CD4-positive, alpha-beta T cell treated with Interleukin-12 subunit alpha and Interleukin-12 subunit beta, for 1 hour (primary cell): ENCODE results near the gene ARAP2.
"Not testable (repeated sequence)": the region's sequence is repeated elsewhere in the genome, so short reads cannot be mapped to it uniquely, and the experiment has no call there.

Source experiments
- DNase-seq: peaks from one replicate; pipeline ENCODE4 v3.0.0-alpha.2; 2020

Gene ARAP2

DNA sequence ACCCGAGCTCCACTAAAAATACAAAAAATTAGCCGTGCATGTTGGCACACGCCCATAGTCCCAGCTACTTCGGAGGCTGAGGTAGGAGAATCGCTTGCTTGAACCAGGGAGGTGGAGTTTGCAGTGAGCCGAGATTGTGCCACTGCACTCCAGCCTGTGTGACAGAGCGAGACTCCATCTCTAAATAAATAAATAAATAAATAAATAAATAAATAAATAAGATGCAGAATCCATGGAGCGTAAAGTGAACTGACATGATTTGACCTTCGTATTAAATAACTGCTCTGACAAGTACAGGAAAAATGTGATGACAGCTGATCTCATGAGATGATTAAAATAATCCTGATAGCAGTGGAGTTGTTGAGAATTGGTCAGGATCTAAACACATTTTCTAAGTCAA lies 62.0 kb downstream of the ARAP2 start:
- DNase-seq: not testable (repeated sequence)

DNA sequence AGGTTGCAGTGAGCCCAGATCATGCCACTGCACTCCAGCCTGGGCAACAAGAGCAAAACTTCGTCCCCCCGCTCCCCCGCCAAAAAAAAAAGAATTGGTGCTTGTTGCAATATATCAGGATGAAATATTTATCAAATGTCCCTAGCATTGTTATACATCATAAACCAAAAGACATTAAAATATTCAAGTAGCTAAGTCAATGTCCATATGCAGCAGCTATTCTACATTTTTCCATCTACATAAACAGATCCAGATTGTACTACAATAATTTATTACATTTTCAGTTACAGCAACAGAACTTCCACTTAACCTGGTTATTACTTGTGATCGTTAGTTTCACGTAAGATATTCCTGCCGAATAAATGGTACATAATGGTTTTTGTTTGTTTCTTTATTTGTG lies 64.1 kb downstream of the ARAP2 start:
- no peak for DNase-seq

DNA sequence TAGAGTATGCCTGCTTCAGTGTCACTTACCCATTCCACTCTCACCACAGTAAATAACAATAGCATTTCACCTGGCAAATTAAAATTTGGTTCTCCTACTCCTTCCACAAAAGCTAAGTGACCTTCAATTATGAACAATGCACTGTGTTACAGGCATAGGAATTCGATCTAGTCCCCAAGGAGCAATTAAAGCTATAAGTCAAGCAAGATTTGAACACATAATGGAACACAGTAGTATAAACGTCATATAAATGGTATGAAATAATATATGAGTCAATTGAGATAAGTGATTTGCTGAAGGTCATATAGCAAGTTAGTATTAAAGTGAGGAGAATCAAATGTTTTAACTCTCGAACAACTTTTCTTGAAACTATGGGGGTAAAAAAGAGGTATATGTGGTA lies 65.8 kb downstream of the ARAP2 start:
- DNase-seq: no peak

DNA sequence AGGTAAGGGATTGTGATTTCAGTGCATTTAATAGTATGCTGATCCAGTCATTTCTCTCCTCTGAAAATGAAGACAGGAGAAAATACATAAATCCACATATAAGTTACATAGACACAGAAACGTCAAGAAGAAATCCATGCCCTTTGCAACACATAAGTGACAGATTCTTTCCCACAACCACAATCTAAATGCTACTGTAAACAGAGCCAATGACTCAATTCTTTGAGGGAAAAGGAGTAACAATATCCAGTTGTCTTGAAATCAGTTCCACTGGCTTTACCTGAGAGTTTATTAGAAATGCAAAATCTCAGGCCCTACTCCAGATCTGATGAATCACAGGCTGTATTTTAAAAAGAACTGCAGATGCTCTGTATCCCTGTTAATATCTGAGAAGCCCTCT lies 66.4 kb downstream of the ARAP2 start:
- DNase-seq: no peak

DNA sequence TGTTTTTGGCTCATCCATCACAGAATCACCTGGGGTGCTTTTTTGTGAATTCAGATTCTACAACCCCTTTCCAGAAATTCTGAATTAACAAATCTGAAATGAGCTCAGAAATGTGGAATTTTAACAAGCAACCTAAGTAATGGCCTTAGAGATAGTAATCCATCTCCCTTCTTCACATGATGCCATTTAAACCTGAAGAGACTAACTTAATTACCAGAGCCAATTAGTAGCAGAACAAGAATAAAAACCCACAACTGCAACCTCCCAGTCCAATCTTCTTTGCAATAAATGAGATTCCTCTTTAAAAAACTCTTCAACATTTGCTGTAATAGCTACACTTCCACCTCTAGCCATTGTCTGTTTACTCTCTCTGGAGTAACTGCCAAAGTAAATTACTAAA lies 69.7 kb downstream of the ARAP2 start:
- DNase-seq: no peak

DNA sequence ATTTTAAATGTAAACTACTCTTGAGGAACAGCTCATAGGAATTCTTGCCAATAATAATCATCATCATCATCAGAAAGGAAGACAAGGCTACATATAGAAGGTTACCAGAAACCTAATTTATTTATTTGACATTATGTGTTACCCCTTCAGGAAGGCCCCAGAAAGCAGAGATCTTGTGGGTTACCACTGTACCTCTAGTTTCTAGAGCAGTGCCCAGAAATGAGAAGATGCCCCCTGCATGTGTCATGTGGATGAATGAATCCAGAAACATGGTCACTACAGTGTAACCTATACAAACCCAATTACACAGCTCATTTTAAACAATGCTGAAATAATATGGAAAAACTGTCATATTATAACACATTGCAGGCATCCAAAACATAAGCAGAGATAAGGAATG lies 70.4 kb downstream of the ARAP2 start:
- DNase-seq: no peak

DNA sequence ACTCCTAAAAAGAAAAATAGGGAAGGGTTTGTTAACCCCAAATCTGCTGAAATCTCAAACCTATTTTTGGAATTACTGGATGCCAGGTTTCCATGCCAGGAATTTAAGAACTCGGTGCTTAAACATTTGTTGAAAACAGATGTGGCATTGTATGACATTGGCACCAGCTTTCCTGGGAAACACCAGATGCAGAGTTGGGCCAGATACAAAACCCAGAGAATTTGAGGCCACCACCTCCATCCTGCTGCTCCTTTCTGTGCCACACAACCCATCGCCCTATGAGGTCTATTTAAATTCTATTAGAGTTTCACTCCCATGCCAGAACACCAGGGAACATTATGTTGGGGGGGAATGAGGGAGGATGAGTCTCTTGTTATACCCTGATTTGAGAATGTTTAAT lies 71.7 kb downstream of the ARAP2 start:
- DNase-seq: no peak

DNA sequence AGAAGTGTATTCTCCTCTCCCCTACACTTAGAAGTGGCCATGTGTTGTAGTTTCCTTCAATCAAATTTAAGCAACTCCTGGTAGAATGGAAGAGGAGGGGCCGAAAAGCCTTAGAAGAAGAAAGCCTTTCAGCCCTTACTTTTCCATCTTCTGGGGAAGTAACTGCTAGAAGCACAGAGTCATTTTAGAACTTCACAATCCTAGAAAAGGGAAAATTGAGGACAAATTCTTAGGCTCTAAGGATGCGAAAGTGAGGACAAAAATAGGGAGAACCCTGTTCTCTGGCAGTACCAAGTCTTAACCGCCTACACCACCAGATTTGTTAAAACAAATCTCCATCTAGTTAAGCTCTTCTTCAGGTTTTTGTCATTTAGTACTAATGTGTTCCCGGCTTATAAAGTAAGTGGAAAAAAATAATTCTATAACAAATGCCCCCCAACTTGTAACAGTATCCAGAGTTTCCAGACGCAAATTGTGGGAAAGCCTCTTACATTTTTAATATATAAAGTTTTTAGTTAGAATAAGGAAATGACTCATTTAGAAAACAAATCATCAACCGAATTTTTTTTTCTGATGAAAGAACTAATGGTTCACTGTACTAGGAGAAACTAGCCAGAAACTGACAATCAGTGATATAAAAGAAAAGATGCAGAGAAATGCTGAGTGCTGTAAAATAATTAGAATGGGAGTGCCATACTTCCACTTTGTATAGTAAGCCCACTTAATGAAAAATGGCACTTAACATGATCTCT lies 76.0 kb downstream of the ARAP2 start:
- no peak for DNase-seq

DNA sequence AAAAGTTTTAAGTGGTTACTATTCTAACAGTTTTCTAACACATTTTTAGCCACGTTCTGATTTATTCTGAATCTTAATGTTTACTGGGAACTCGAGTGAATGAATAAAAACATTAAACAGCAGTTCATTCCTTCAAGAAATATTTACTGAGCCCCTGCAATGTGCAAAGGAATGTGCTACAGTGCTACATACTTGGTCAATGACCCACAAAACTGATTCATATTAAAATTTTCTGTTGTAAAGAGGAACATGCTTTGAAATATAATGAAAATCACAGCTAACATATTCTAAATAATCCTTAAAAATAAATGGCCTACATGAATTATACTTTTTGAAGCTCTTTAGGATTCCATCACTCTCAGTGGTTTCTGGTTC lies 78.7 kb downstream of the ARAP2 start:
- DNase-seq: no peak

DNA sequence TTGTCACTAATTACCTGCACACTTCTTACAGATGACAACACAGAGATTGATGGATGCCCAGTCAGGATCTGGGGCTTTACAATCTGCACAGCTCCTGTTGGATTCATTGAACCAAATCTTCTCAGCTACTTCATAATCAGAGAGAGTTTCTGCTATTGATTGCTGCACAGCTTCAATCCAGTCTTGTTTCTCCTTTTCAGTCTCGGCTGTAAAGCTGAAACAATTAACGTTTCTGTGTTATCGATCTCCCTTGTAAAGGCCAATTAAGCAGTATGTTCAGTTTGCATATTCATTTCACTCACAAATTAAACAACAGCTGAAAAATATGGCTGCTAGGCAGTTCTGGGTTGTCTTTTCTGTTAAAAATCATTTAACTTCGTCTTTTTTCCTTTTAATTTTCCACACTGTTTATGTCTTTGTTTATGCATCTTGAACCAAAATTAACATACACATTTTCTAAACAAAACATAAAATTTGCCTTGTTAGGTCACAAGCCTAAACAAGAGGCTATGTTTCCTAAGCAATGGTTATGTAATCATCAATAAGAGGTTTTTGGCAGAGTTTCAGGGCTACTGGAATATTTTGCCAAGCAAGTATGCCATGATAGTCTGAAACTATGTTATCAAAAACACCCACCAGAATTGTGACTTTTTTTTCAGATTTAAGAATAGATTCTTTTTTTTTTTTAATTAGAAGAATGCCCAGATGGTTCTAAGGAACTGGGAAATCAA lies 79.2 kb downstream of the ARAP2 start:
- DNase-seq: no peak

DNA sequence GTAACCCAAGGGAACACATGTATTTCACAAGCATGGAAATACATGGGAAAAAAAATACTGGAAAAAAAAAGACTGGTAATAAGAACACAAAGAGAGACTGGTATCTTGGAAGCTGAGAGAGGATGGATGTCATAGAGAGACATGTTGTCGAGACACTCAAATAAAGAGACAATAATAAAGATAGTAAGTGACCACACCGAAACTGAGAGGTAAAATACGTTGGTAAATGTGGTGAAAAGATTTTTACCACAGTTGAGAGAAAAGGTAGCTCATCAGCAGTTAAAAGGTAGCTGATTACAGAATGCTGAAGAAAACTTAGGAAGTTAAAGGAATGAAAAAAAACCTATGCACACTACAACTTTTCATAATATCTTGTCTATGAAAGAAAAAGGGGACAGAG lies 81.1 kb downstream of the ARAP2 start:
- DNase-seq: no peak

DNA sequence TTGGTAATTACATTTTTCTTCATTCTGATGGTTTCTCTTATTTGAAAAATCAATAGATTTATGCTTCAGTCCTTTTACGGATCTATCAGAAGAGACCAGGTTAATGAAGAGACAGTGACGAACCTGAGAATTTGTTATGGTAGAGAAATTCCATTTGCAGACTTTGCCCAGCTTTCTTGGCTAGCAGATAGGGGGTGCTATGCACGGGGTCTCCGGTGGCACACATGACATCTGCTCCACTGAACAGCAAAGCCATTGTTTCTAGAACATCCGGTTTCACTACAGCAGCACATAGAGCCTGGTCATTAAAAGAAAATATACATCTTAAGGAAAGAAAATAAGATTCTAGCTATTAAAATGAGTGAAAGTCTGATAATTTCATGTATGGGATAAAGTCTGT lies 85.1 kb downstream of the ARAP2 start:
- DNase-seq: no peak

DNA sequence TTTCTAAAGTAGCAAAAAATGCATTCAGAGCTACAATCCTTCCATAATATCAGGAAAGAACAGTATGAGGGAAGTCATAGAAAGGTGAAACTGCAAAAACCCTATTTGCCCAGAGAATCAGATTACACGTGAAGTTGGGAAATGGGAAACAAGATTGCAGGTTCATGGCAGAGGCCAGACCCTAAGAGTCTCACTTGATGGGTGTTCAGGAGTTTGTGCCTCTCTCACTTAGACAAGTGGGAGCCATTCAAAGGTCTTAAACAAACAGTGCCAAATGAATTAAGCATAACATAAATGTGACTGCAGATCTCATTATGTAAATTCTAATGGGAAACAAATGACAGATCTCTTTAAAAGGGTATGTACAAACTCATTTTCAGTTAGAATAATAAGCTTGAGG lies 91.6 kb downstream of the ARAP2 start:
- no peak for DNase-seq

DNA sequence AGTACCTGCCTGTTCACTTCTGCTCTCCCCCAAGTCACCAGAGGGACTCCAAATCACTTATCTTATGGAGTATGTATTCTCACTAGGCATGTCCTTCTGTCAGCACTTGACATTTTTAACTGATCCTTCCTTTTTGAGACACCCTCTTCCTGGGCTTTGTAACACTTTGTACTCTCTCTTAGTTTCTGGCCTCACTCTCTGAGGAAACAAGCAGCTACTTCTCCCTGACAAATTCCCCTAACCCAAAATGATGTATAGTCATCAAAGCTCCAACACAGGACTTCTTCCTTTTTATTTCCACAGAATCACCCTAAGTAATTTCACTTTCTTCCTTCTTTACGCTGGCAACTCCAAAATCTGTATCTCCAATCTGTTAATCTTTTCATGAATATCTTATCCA lies 101.8 kb downstream of the ARAP2 start:
- no peak for DNase-seq

DNA sequence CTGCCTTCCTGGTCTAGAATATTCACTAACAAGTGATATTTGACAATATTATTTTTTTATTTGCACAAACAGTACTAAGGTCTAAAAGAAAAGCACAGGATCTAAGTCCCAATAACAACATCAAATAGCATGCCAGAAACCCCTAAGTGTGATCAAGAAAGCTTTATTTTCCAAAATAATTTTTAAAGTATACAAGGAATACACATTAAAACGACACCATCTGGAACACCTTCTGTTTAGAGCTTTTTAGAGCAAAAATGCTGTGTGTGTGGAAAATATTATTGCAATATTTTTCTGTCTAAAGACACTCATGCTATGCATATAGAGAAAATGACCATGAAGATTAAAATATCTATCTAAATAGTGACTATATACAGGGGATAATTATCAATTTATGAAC lies 103.1 kb downstream of the ARAP2 start:
- DNase-seq: no peak

DNA sequence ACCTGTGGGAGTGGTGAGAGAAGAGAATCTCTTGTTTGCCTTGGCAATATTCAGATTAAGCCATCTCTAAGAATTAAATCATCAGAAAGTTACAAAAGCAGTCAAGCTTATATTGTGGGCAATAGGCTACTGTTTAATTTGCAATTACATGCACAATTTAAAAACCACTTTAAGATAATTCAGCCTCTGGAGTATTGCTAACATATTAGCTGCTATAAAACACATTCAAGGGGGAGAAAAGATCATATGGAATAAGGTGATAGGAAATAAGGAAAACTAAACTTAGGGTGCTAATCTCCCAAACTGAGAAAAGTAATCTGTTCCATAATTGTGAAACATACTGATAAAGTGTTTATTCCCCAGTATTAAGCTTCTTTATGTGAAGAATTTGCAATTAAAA lies 103.9 kb downstream of the ARAP2 start:
- no peak for DNase-seq

DNA sequence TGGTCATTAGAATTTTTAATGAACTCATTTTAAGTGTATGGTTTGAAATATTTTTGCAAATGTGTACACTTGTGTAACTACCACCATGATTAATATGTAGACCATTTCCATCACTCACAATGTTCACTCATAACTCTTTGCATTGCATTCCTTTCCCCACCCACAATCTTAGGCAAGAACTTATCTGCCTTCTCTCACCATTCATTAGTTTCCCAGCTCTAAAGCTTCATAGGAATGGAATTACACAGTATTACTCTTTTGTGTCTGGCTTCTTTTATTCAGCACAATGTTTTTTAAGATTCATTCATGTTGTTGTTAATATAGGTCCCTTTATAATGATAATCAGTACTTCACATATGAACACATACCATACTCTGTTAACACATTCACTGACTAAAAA lies 106.1 kb downstream of the ARAP2 start:
- DNase-seq: no peak

DNA sequence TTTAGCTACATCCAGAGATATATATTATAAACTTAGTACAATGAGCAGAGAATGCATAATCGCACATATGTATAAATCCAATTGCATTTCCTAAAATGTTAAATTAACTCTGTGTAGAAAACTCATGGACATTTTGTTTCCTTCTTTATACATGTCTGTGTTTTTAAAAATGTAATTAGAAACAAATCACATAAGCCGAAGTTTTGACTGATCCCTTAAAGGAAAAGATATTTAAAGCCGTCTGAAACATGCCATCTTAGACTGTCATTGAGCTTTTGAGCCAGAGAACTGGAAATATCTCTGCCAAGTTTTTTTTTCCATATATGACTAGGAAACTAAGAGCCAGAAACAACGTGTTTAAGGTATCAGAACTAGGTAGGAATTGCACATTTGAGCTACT lies 107.0 kb downstream of the ARAP2 start:
- no peak for DNase-seq

DNA sequence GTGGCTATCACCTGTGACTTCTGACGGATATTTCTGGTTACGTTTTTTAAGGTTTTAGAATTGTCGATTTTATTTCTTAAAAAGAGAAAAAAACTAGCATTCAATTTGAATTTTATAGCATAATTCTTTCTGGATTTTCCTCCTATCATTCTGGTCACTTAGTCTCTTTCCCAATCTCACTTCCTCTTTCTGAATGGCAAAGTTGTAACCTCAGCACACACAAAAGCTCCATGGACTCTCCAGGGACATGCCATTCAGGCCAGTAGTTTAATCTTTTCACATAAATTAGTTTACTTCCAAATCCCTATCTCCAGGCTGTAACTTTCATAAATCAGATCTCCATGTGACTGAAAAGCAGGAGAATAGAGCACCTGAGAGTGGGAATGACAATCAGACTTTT lies 110.7 kb downstream of the ARAP2 start:
- no peak for DNase-seq

DNA sequence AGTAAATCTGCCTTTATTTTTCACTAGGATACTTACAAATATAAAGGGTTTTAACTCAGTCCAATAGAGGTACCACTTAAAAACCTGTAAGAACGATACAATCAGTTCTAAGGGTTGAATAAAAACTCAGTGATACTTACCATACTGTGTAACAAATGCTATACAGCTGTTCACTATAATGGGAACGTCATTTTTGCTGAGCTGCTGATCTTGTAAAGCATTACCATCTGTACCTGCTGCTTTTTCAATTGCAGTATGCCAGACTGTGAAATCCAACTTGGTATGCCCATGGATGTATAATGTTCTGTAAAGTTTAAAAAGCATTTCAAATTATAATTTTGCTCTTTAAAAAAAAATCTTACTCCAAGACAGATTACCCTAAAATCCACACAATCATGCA lies 111.2 kb downstream of the ARAP2 start:
- DNase-seq: no peak

DNA sequence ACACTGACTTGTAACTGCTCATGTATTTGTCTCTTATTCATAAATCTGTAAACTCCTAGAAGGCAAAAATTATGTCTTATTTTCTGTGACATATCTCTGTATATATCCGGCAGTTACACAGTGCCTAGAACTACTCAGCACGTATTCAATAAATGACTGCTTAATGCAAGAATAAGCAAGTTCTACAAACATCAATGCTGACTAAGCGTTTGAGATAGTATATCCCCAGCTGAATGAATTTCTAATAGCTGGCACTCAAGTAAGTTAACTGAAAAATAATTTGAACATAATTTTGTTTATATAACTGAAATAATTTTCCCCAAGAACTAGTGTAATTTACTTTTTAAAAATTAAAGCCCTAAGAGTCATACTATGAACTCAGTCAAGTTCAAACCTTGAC lies 113.7 kb downstream of the ARAP2 start:
- no peak for DNase-seq

DNA sequence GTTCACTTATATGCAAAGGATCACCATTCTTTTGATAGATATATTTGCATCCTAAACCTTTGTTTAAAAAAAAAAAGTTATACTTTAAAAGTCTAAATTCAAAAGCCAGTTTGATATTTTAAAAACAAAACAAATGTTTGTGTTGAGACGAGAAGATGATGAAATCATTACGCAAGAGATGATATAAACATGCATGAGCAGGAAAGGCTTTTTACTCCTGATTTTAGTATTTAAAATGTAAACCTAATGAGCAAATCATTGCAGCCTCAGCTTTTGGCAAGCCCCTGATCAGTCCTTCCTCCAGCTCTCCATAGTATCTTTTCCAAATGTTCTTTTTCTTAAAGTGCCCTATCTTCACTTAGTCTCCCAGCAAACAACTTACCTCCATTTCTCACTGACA lies 115.6 kb downstream of the ARAP2 start:
- DNase-seq: no peak

DNA sequence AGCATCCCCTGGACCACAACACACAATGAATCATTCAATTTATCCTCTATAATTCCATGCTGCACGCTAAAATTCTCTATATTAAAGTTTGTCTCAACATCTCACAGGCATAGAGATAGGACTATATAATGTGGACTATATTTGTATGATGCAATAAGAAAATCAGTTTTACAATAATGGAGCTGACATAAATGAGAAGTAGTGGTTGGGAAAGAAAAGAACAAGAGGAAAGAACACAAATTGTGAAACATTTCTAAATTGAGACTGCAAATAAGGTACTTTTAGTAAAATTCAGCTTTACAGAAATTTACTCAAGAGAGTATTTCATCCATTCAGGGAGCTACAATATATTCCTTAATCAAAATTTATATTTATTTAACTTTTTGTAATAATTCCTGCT lies 120.4 kb downstream of the ARAP2 start:
- no peak for DNase-seq

DNA sequence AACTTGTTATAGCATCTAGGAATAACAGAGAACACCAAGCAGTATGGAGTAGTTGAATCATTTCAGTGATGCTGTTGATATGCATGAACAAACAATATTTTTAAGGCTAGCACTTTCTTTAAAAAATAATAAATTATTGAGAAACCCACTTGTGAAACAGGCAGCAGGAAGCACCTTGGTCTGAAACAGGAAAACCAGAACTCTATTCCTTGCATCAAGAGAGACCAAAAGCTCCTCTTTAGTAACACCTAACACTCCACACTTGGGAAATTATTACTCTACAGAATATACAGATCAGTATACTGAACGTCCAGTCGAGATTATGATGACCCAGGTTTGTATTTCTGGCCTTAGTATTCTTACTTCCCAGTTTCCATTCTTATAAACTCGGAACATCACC lies 129.0 kb downstream of the ARAP2 start:
- DNase-seq: no peak

DNA sequence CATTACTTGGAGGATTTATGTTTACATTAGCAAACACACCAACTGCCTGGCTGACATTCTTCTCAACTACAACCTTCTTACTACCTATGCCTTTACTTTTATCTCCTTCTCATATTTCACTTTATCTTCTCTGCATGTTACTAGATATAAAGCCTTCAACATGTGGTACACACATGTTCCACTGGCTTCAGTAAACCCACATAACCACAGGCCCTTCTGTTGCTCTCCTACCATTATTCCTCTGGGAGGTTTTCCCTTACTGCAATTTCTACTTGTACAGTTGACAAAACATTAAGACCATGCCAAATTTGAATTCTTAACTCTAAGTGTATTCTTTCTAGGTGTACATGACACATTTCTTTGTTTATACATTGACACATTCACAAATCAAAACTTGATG lies 133.1 kb downstream of the ARAP2 start:
- DNase-seq: no peak
